Suppressor macrophage (primary cell): Measurements from ENCODE around the gene NOC2L.
"Not testable (repeated sequence)": the region's sequence is repeated elsewhere in the genome, so short reads cannot be mapped to it uniquely, and the experiment has no call there.

ENCODE experiments used
- DNase-seq, 4 experiments: peaks; one replicate each; pipeline ENCODE4 v3.0.0-alpha.2; 2020 to 2022

NOC2L gene

DNA sequence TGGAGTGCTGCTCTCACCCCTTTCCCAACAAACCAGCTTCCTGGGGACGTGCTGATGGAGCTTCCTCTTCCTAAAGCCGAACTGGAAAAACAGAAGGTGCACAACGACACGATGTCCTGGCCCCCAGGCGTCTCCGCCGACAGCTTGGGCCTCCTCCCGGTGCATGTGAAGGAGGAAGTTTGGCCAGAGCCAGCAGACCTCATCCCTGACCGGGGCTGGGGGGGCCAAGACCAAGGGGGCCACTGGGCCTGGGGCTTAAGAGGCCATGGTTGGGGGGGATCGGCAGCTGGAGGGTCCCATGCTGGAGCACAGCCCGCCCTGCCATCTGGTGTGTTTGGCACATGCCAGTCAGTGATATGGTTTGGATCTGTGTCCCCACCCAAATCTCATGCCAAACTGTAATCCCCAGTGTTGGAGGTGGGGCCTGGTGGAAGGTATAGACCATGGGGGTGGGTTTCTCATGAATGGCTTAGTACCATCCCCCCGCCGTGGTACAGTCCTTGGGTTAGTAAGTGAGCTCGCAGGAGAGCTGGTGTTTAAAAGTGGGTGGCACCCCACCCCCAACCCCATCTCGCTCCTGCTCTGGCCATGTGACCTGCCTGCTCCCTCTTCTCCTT lies 34.4 kb upstream of the NOC2L start:
- DNase-seq = no peak

DNA sequence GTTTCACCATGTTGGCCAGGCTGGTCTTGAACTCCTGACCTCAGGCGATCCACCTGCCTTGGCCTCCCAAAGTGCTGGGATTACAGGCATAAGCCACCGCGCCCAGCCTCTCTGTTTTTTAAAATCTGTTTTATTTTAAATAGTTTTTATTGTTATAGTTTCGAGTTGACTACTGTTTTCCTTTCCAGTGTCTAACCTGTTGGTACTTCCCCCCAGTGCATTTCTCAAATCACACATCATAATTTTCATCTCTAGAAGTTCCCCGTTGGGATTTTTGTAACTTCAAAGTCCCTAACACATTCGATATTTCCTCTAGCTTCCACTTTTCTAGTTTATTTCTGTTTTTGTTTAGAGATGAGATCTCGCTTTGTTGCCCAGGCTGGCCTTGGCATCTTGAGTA lies 33.3 kb upstream of the NOC2L start:
- DNase-seq = no peak

DNA sequence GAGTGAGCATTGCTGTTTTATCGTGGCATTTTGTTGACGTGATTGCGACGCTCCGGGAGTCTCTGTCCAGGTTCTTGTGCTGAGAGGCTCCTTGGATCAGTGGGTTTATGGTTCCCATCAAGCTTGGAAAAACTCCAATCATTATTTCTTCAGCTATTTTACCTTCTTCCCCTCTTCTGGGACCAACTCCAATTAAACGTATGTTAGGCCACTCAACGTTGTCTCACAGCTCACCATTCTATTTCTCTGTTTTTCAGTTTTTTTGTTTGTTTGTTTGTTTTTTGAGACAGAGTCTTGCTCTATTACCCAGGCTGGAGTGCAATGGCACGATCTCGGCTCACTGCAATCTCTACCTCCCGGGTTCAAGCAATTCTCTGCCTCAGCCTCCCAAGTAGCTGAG lies 32.8 kb upstream of the NOC2L start:
- no peak for DNase-seq

DNA sequence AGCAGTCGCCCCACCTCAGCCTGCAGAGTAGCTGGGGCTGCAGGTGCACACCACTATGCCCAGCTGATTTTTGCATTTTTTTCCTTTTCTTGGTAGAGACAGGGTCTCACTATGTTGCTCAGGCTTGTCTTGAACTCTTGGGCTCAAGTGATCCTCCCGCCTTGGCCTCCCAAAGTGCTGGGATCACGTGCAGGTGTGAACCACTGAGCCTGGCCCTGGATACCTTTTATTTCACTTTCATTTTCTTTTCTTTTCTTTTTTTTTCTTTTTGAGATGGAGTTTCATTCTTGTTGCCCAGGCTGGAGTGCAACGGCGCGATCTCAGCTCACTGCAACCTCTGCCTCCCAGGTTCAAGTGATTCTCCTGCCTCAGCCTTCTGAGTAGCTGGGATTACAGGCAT lies 32.2 kb upstream of the NOC2L start:
- DNase-seq = not testable (repeated sequence)

DNA sequence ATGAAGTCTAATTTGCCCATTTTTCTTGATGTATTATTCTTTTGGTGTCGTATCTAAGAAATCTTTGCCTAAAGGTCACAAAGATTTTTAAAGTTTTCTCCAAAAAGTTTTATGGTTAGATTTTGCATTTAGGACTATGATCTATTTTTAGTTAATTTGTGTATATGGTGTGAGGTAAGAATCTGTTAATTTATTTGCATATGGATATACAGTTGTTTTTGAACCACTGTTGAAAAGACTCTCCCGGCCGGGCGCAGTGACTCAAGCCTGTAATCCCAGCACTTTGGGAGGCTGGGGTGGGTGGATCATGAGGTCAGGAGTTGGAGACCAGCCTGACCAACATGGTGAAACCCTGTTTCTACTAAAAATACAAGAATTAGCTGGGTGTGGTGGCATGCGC lies 29.0 kb upstream of the NOC2L start:
- not testable (repeated sequence) for DNase-seq

DNA sequence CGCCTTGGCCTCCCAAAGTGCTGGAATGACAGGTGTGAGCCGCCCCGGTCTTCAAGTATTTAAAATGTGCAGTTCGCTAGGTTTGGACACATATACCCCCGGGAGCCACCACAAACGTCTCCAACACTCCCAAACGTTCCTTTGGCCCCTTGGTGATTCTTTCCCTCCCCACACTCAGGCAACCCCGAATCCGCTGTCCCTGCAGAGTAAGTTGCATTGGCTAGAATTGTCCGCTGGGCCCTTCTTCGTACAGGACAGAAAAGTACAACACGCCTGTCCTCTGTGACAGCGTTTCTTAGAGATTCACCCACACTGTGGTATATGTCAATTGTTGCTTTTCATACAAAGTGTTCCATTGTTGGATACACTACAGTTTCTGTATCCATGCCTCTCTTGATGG lies 26.1 kb upstream of the NOC2L start:
- no peak for DNase-seq

DNA sequence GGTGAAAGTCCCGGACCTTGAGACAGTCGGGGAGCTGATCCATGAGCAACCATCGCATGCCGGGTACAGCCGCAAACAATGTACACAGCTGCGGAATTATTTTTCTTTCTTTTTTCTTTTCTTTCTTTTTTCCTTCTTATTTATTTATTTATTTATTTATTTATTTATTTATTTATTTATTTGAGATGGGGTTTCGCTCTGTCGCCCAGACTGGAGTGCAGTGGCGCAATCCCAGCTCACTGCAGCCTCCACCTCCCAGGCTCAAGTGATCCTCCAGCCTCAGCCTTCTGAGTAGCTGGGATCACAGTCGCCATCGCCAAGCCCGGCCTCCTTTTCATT lies 25.4 kb upstream of the NOC2L start:
- no peak for DNase-seq

DNA sequence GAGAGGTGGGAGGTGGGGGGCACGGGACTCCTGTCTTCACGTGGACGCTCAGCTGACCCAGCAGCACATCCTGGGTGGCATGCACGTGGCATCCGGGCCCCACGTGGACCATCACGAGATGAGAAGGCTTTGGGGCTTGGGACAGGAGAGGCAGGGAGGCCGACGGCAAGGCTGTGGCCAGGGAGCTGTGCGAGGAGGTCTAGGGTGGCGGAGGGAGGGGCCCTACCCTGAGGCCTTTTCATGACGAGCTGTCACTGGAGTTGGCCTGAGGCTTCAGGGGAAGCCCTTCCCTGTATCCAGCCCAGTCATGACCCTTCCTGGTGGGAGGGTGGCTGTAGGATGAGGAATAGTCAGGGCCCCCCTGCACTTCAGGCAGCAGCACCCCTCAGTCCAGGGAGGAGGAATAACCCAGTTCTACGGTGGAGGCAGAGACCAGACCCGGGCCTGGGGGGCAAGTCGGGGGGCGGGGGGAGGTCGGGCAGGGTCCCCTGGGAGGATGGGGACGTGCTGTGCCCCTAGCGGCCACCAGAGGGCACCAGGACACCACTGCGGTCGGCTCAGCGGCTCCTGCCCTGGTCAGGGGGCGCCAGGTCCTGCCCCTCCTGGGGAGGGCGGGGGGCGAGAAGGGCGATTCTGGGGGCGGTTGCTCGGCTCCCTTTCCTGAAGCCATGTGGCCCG lies 24.9 kb upstream of the NOC2L start:
- DNase-seq = peak; percentile 39 to 72 (median 51)

DNA sequence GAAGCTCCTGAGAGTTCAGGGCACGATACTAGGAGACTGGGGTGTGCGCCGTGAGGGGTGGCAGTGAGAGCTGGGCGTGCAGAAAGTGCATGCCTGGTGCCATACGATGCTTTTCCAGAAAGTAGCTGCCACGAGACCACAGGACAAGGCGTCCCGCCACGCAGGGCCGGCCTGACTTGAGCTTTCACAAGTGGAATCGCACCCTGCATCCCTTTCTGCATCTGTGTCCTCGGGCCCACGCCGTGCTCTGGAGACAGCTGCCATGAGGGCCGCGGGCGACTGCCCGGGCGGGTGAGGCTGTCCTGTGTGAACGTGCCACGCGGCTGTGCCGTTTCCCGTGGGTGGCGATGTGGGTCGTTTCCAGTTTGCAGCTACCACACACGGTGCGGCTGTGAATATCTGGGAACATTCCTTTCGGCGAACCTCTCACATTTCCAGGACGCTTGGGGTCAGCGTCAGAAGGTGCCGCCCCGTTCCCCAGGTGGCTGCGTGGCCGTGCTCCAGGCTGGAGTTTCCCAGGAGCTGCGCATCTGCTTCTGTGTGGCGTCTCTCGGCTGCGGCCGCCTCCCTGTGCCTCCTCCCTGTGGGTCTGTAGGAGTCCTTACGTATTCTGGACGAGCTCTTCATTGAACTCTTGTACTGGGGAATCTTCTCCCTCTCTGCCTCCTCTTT lies 23.8 kb upstream of the NOC2L start:
- peak in 1 of 4 experiments; percentile 1 for DNase-seq

DNA sequence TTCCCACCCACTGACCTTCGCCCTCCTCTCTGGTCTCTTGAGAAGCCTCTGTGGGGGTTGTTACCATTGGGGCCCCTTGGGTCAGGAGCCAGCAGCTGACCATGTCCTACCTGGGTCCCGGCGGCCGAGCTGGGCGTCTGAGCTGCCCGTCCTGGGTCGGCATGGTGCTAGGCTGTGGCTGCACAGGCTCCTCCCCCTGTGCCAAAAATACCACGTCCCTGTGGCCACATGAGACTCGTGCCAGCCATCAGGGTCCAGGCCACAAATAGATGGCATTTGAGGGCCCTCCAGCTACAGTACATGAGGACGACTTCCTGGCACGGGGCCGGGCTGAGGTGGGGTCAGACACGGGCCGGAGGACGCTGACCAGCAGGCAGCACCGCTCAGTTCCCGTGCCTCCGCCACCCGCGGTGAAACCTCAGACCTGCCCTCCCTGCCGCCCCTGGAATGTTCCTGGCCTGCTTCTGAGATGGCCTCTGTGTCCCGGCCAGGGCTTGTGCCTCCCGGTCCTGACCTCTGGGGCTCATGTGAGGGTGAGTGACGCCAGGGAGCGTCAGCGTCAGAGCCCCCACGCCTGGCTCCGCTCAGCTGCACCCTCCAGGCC lies 23.0 kb upstream of the NOC2L start, which contains the start of gene PERM1:
Gene PERM1 (minus strand): TSS at position 139 of the 604 bp plus-strand sequence. CDS start 1,064 bp downstream, outside the sequence.
- no peak for DNase-seq

DNA sequence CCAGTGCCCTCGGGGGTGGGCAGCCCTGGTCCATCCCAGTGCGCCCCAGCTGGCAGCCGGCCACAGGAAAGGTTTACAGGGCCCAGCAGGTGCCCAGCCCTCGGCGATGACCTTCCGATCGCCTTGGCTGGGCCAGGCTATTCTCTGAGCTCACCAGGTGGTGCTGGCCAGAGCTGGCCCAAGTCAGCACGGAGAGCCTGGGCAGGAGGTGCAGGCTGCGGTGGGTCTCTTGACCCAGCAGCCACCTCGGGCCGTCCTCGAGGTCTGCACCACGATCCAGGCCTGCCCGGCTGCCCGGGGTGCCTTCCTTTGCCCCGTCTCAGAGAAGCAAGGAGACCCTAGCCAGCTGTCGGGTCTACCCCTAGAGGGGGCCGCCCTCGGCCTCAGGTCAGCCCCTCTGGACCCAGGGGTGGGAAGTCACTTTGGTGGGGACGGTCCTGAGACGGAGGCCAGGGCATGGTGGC lies 22.5 kb upstream of the NOC2L start:
- peak in 1 of 4 experiments; percentile 1 for DNase-seq

DNA sequence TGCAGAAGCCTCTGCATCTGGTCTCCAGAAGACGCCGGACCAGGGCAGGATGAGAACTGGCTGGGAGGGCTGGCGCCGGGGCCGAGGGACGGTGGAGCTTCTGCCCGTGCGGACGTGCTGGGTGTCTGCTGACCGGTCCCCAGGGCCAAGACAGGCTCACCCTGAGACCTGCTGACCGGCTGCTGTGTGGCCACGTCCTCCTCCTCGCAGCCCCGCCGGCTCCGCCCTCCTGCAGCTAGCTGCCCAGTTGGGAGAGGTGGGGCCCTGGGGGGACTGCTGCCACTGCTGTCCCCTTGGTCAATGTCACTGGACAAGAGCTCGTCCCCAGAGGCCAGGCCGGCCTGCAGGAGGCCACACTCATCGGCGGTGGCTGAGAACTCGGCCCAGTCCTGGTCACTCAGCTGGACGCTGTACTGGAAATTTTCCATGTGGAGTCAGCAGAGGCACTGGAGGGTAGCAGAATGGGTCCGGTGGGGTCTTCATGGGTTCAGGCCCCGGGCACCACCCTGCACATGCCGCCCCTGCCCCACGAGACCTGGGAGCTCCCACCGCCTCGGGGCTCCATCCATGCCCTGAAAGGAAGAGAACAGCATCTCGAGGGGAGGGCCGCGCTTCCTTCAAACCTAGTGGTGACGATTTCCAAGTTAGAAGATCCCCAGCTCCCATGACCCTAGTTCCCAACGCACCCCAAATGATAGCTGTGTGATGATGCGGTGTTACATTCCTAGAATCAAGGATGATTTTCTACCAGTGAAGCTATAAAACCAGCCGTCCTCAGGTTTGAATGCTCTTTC lies 21.7 kb upstream of the NOC2L start:
- DNase-seq = peak in 1 of 4 experiments; percentile 3

DNA sequence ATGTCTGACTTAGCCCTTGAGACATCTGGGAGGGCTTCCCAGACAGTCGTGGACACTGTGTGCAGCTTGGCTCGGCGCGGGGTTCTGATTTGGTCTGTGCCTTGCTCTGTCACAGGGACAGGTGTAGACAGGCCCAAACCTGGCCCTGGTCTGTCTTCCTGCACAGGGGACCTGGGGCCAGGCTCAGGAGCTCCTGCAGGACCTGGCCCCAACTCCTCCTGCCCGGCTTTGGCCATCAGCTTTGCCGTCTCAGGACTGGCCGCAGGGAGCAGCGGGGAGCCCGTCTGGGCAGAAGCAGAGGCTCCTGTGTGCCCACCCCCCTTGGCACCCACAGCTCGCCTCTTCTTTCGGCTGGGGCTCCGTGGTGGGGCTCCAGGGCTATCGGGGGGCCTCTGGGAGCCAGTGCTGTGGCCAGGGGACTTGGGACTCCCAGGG lies 21.1 kb upstream of the NOC2L start:
- DNase-seq = peak in 1 of 4 experiments; percentile 1

DNA sequence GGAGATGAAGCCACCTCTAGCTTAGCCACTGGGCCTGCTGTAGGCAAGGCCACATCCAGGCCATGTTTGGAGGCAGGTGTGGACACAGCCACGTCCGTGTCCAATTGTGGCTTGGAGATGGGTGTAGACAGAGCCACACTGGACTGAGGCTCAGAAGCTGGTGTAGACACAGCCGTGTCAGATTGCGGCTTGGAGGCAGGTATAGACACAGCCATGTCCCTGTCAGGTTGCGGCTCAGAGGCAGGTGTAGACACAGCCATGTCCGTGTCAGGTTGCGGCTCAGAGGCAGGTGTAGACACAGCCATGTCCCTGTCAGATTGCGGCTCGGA lies 20.7 kb upstream of the NOC2L start:
- DNase-seq = peak in 1 of 4 experiments; percentile 1

DNA sequence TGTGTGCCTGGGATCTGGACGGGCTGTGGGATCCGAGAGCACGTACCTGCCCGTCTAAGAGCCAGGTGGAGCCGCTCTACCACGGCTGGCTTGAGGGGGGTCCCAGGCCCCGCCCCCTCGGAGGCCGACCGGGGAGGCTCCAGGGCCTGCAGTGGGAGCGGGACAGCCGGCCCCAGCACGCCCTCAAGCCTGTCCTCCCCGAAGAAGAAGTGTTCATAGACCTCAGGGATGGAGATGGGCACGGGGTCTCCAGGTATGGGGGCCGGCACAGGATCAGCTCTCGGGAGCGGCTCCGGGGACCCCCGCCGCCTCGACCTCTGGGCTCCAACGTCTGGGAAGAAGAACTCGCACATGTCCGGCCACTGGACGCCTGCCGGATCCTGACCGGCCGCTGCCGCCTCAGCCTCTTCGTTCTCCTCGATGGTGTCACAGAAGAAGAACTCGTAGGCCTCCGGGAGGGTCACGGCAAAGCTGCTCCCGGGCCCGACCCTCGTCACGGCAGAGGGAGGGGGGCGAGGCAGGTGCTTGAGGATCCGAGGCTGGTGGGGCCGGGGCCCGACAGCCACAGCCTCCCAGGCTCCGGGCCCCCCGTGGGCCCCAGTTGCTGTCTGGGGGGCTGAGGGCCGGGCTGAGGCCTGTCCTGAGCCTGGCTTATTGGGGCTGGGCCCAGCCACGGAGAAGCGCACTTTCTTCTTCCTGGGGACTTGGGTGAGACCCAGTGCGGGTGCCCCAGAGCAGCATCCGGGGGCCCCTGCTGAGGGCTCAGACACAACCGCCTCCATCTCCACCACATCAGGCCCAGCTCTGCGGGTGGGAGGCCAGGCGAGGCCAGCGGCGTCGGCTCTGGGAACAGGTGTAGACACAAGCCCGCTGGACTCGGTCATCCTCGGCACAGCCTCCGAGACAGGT lies 20.0 kb upstream of the NOC2L start:
- DNase-seq = no peak

DNA sequence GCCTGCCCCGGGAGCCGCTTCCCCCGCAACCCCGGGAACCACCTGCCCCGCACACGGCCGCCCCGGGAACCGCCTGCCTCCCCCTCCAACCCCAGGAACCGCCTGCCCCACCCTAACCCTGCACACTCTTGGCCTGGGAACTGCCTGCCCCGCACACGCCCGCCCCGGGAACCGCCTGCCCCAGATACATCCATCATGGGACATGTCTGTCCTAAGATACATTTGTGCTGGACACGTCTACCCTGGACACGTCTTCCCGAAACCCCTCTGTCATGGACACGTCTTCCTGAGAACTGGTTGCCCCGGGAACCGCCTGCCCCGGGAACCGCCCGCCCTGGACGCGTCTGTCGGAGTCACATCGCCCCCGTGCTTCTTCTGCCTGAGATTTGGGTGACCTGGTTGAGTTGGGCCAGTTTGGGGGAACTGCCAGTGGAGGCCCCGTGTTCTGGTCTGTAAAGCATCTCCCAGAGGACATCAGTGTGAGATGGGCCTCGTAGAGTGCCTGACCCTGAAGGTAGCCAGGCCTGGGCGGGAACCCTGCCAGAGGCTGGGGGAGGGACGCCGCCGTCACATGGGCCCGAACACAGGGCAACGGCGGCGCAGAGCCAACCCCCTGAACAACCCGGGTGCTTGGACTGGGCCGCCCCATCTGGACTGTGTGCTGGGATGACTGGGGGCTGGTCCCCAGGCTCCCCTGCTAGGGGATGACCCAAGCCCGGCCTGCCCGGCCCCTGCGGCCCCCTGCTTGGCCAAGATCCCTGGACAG lies 19.2 kb upstream of the NOC2L start:
- no peak for DNase-seq

DNA sequence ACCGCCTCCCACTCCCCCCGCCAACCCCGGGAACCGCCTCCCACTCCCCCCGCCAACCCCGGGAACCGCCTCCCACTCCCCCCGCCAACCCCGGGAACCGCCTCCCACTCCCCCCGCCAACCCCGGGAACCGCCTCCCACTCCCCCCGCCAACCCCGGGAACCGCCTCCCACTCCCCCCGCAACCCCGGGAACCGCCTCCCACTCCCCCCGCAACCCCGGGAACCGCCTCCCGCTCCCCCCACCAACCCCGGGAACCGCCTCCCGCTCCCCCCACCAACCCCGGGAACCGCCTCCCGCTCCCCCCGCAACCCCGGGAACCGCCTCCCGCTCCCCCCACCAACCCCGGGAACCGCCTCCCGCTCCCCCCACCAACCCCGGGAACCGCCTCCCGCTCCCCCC lies 17.7 kb upstream of the NOC2L start:
- not testable (repeated sequence) for DNase-seq

DNA sequence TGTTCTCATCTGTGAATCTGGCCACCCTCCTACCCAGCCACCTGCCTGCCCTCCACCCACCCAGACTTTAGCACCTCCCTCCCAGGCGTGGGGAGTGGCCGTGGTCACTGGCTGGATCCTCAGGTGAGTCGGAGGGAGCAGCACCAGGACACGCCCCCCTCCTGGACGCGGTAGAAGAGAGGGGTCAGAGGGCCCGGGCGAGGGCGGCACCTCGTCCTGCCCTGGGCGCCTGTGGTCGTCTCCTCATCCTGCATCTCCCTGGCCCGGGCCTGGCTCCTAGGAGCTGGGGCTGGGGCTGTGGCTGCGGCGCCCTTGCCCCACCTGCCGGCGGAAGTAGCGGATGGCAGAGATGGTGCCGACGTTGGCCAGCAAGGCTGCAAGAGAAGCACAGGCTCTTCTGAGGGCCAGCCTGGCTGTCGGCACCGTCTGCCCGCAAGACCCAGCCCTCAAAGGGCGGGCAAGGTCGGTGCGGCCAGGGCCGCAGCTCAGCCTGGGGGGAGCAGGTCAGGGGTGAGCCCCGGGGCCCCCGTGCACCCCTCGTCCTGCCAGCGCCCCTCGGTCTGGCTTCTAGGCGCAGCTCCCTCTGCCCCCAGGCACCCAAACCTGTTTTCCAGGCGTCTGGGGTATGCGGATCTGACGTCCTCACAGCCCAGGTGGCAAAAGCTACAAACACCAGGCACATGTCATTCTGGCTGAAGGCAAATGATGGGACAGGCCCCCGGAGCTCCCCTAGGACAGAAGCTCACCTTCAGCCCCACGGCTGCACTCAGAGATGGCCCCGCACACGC lies 17.0 kb upstream of the NOC2L start:
- peak; percentile 66 to 82 (median 74) for DNase-seq

DNA sequence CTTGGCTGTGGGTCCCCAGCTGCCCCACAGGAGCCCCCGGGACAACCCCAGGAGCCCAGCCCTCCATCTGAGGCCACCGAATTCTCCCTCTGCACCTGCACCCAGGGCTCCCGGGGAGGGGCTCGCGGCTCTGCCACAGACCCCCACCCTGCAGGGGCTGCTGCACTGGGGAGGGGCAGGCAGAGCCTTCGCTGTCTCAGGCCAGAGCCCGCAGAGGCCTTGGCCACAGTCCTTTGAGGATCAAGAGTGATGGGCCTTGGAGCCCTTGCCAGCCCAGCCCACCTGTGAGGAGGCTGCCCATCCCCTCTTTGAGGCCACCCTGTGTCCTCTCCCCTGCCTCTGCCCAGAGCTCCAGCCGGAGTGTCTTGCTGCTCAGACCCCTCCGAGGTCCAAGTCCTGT lies 16.3 kb upstream of the NOC2L start:
- DNase-seq = peak in 1 of 4 experiments; percentile 2
